ENCODE measurements around the gene ASB6.

ASB6 gene

DNA sequence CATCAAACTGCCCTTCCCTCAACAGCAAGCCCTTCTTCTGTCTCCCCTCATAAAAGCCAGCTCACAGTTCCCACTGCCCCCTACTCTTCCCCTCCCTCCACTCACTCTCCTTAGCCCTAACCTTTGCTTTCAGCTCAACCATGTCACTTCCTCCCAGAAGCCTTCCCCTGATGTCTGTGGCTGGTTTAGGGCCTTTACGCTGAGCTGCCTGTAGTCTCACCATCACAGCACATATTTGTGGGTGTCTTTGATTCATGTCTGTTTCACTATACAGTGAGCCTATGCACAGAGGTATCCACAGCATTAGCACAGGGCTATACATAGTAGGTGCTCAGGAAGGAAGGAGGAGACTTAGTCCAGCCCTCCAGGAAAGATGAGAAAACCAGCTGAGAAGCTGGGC is 55.7 kb downstream of the ASB6 start:
- DNase-seq (ENCODE audit: low read depth in 2 of 2): no peak

DNA sequence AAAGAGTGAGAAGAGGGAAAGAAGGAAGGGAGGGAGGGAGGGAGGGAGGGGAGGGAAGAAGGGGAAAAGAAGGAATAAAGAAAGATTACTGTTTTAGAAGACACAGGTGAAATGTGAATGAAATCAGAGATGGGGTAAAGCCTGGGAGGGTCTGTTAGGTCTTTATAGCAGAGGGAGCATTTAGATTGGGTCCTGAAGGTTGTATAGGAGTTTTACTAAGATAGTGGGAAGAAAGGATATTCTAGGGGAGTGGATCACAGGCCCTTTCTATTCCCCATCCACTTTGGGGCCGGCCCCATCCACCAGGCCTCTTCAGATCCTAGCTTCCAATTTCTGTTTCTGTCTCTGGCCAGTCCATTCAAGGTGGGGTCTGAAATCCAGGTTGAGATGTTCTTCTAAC is 56.6 kb downstream of the ASB6 start:
- no peak for DNase-seq (ENCODE audit: low read depth in 2 of 2)
